Esophagus muscularis mucosa (tissue), 4 donors: ENCODE measurements around the gene OTP. TPM values are rescaled to one million over a fixed set of nuclear protein-coding genes. Genes with fewer than 3 reads are reported as not detected.
"Not testable (repeated sequence)": the region's sequence is repeated elsewhere in the genome, so short reads cannot be mapped to it uniquely, and the experiment has no call there.

Experiments used
- DNase-seq: peaks from one replicate; pipeline ENCODE4 v3.0.0-alpha.2; 2017; ENCODE audit errors: extremely low spot score
- H3K27ac ChIP-seq, 4 donors: fragments of 200-600 bp; sonication (generic); replicated peaks in 1 of 4; 1 replicate in 3 of 4; 2 replicates in 1 of 4; pipeline ENCODE4 v1.5.1; 2016 to 2019; ENCODE audit warnings: mild to moderate bottlenecking in 1 of 4
- H3K27me3 ChIP-seq, 4 donors: fragments of 200-600 bp; sonication (generic); one replicate each; pipeline versions ENCODE4 v1.5.1 to v1.6.0; 2016 to 2019
- H3K36me3 ChIP-seq, 4 donors: fragments of 200-600 bp; sonication (generic); one replicate each; pipeline ENCODE4 v1.5.1; 2016 to 2019
- H3K4me1 ChIP-seq, 4 donors: fragments of 200-600 bp; sonication (generic); one replicate each; pipeline ENCODE4 v1.5.1; 2016 to 2019
- H3K4me3 ChIP-seq, 4 donors: fragments of 200-600 bp; sonication (generic); 1 replicate in 2 of 4; 2 replicates in 2 of 4; pipeline ENCODE4 v1.5.1; 2016 to 2019; ENCODE audit warnings: mild to moderate bottlenecking in 4 of 4, moderate library complexity in 1 of 4
- H3K9me3 ChIP-seq, 4 donors: fragments of 200-600 bp; sonication (generic); 1 replicate in 3 of 4; 2 replicates in 1 of 4; pipeline ENCODE4 v1.5.1; 2016 to 2019
- EP300 ChIP-seq: sonication (generic); formaldehyde crosslinking; IDR thresholded peaks from one replicate; pipeline ENCODE4 v1.6.1; 2017; ENCODE audit warnings: antibody characterized with exemption
- POLR2A ChIP-seq: fragments of 450-650 bp; IDR thresholded peaks from one replicate; pipeline ENCODE4 v1.6.1; 2017; ENCODE audit warnings: antibody characterized with exemption, moderate library complexity, mild to moderate bottlenecking, low read depth
- POLR2AphosphoS5 ChIP-seq, 2 donors: sonication (generic); formaldehyde crosslinking; IDR thresholded peaks; one replicate each; pipeline ENCODE4 v1.6.1; 2017; ENCODE audit warnings: antibody characterized with exemption in 2 of 2
- WGBS: methylation state at CpG from one replicate; pipeline ENCODE4 v1.1.5; 2018; 5-methylcytosine and 5-hydroxymethylcytosine counted together
- intact Hi-C: fragments of 100-400 bp; cut with DNase I; formaldehyde crosslinking; loops from one replicate; pipeline ENCODE4 v1.15.1; 2023
- total RNA-seq, 4 donors: library from RNA; depleted of rRNA; stranded (reverse); fragments of >200 nt; gene quantifications; one replicate each; pipeline versions ENCODE4 v1.1.0 to v1.2.1, GENCODE V29; 2016
- TF ChIP-seq, protein P1 (sequence below), 3 experiments: fragments of 200-600 bp in 2 of 3; fragments of 450-650 bp in 1 of 3; sonication (generic) in 2 of 3; IDR thresholded peaks; one replicate each; pipeline ENCODE4 v1.5.1; 2017 to 2019; ENCODE audit warnings: antibody characterized with exemption in 3 of 3, mild to moderate bottlenecking in 2 of 3, moderate library complexity in 1 of 3

The OTP gene
- total RNA-seq, 4 donors from 2014 or later = not detected

DNA sequence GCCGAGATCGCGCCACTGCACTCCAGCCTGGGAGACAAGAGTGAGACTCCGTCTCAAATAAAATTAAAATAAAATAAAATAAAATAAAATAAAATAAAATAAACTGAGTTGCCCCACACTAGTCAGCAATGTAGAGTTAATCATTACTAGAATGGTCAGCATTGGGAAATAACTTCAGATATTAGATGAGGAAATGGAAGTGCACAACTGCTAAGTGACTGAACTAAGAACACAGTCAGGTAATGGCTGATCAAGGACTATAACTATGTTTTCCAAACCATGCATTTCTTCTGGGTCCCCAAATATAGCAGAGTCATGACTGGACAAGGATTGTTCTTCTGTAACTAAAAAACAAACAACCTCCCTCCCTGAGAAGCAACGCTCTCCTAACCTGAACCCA, 17.1 kb downstream of the OTP start:
- peaks cover 0 to 60% (median 9%) of the 10 kb centered on the region in 4 donors for H3K27me3 ChIP-seq
- no peak overlapping the region for H3K4me3 ChIP-seq
- H3K9me3 ChIP-seq = no peaks in the 10 kb centered on the region
- no peaks in the 10 kb centered on the region for H3K4me1 ChIP-seq
- no peaks in the 10 kb centered on the region for H3K36me3 ChIP-seq
- intact Hi-C loops = no loop called here
- TF ChIP-seq, protein P1, sequence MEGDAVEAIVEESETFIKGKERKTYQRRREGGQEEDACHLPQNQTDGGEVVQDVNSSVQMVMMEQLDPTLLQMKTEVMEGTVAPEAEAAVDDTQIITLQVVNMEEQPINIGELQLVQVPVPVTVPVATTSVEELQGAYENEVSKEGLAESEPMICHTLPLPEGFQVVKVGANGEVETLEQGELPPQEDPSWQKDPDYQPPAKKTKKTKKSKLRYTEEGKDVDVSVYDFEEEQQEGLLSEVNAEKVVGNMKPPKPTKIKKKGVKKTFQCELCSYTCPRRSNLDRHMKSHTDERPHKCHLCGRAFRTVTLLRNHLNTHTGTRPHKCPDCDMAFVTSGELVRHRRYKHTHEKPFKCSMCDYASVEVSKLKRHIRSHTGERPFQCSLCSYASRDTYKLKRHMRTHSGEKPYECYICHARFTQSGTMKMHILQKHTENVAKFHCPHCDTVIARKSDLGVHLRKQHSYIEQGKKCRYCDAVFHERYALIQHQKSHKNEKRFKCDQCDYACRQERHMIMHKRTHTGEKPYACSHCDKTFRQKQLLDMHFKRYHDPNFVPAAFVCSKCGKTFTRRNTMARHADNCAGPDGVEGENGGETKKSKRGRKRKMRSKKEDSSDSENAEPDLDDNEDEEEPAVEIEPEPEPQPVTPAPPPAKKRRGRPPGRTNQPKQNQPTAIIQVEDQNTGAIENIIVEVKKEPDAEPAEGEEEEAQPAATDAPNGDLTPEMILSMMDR (IDR thresholded peaks at IDR 0.05) = no peak
- no peak for TF ChIP-seq POLR2A
- TF ChIP-seq EP300 = no peak
- no peak for TF ChIP-seq POLR2AphosphoS5 (IDR thresholded peaks at IDR 0.05)
- H3K27ac ChIP-seq = no peak overlapping the region
- 95% methylated on average over 5 of the region's 5 CpGs for WGBS
- DNase-seq = no peak

DNA sequence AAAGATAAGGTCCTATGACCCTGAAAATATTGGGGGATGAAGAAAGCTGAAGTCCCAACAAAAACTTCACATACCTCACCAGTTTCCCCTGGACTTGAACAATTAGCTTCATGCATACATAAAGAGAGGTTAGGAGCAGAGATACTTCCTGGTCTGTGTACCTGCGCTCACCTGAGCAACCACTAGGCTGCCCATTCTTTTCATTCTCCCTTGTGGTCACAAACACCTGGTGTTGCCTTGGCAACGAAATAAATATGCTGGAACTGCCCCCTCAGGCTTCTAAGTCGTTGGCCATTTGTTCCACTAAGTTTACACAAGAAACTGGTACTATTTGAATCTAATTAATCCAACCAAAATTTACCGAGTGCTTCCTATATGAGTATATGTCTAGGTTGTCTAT, 18.1 kb downstream of the OTP start:
- no peaks in the 10 kb centered on the region for H3K36me3 ChIP-seq
- no peaks in the 10 kb centered on the region for H3K4me1 ChIP-seq
- DNase-seq = no peak
- peaks cover 0 to 53% (median 3%) of the 10 kb centered on the region in 4 donors for H3K27me3 ChIP-seq
- intact Hi-C loops = no loop called here
- H3K4me3 ChIP-seq = no peak overlapping the region
- WGBS = 31% methylated on average over 4 of the region's 4 CpGs
- no peak for TF ChIP-seq EP300
- H3K9me3 ChIP-seq = no peaks in the 10 kb centered on the region
- no peak overlapping the region for H3K27ac ChIP-seq

DNA sequence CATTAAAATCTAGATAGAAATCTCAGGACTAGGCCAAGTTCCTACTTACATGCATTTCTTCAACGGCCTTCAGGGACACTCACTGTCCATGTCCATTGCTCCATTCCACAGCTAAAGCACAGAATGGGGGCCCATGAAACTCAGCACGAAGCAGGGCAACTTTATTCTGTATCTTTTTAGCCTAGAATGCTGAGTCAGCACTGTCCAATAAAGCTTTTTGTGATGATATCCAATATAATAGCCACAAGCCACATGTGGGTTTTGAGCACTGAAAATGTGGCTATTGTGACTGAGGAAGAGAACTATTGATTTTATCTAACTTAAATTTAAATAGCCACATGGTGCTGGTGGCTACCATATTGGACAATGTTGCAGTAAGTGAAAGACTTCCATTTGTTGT, 21.6 kb downstream of the OTP start:
- no peaks in the 10 kb centered on the region for H3K4me1 ChIP-seq
- intact Hi-C loops = no loop called here
- WGBS = 85% methylated on average over 2 of the region's 2 CpGs

DNA sequence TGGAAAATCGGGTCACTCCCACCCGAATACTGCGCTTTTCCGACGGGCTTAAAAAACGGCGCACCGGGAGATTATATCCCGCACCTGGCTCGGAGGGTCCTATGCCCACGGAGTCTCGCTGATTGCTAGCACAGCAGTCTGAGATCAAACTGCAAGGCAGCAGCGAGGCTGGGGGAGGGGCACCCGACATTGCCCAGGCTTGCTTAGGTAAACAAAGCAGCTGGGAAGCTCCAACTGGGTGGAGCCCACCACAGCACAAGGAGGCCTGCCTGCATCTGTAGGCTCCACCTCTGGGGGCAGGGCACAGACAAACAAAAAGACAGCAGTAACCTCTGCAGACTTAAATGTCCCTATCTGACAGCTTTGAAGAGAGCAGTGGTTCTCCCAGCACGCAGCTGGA, 29.6 kb downstream of the OTP start:
- H3K27me3 ChIP-seq, intact Hi-C loops, H3K4me3 ChIP-seq, H3K36me3 ChIP-seq, H3K9me3 ChIP-seq, DNase-seq, H3K27ac ChIP-seq, H3K4me1 ChIP-seq: not testable (repeated sequence)
- WGBS = 99% methylated on average over 14 of the region's 15 CpGs

More for the DNA sequence above, 21.6 kb downstream of the OTP start:
- Histone ChIP-seq H3K4me3 (no peak overlapping the region), H3K36me3 (no peaks in the 10 kb centered on the region), H3K27ac (no peak overlapping the region), H3K27me3 (peaks cover 0 to 26% (median 3%) of the 10 kb centered on the region in 4 donors), H3K9me3 (no peaks in the 10 kb centered on the region)
- DNase-seq = no peak
- no peak for TF ChIP-seq EP300
- TF ChIP-seq POLR2A = no peak
- TF ChIP-seq, protein P1 (IDR thresholded peaks at IDR 0.05) = no peak
- no peak for TF ChIP-seq POLR2AphosphoS5 (IDR thresholded peaks at IDR 0.05)

DNA sequence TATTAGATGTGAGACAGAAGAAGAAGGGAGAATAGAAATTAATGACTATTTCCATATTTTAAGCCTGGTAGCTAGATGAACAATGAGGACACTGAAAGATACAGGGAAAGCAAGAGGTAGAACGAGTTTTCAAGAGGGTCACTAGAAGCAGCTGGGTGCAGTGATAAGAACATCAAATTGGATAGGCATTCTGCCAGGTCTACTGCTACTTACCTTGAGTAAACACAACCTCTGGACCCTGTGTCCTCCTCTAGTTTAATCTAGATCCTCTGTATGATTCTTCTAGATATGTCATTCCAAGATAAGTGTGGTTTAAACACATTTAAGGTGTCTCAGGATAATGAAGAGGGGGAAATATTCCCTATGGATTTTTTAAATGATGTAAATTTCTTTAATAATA, 31.2 kb downstream of the OTP start:
- 62% methylated on average over 1 of the region's 1 CpG for WGBS
- intact Hi-C loops = no loop called here
- no peak overlapping the region for H3K27ac ChIP-seq

GRCh38 chr5:77606279-77606678, 32.2 kb downstream of the OTP start:
- H3K27me3 ChIP-seq = peaks cover 0 to 5% (median 0%) of the 10 kb centered on the region in 4 donors
- TF ChIP-seq POLR2AphosphoS5 (IDR thresholded peaks at IDR 0.05) (no peak), EP300 (no peak), POLR2A (no peak)
- TF ChIP-seq, protein P1 (IDR thresholded peaks at IDR 0.05) = no peak
- no peaks in the 10 kb centered on the region for H3K36me3 ChIP-seq
- no peaks in the 10 kb centered on the region for H3K4me1 ChIP-seq
- H3K9me3 ChIP-seq = no peaks in the 10 kb centered on the region
- intact Hi-C loops = no loop called here
- H3K4me3 ChIP-seq = no peak overlapping the region
- DNase-seq = no peak
- no peak overlapping the region for H3K27ac ChIP-seq

More for the DNA sequence above, 31.2 kb downstream of the OTP start:
- Histone ChIP-seq H3K4me1 (no peaks in the 10 kb centered on the region), H3K27me3 (peaks cover 0 to 5% (median 0%) of the 10 kb centered on the region in 4 donors), H3K4me3 (no peak overlapping the region), H3K36me3 (no peaks in the 10 kb centered on the region), H3K9me3 (no peaks in the 10 kb centered on the region)
- TF ChIP-seq EP300 (no peak), POLR2AphosphoS5 (IDR thresholded peaks at IDR 0.05) (no peak), POLR2A (no peak)
- TF ChIP-seq, protein P1 (IDR thresholded peaks at IDR 0.05) = no peak
- no peak for DNase-seq
